GM21381 (cell line): ENCODE data around the gene FGF8.
"Not testable (repeated sequence)": the region's sequence is repeated elsewhere in the genome, so short reads cannot be mapped to it uniquely, and the experiment has no call there.

Source experiments
- ATAC-seq: cut with Tn5 transposase; IDR thresholded peaks from one replicate; pipeline ENCODE4 v1.9.1; 2021; ENCODE audit warnings: mild to moderate bottlenecking, moderate library complexity; ENCODE audit not compliant: unreplicated experiment

FGF8 gene, protein sequence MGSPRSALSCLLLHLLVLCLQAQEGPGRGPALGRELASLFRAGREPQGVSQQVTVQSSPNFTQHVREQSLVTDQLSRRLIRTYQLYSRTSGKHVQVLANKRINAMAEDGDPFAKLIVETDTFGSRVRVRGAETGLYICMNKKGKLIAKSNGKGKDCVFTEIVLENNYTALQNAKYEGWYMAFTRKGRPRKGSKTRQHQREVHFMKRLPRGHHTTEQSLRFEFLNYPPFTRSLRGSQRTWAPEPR

DNA sequence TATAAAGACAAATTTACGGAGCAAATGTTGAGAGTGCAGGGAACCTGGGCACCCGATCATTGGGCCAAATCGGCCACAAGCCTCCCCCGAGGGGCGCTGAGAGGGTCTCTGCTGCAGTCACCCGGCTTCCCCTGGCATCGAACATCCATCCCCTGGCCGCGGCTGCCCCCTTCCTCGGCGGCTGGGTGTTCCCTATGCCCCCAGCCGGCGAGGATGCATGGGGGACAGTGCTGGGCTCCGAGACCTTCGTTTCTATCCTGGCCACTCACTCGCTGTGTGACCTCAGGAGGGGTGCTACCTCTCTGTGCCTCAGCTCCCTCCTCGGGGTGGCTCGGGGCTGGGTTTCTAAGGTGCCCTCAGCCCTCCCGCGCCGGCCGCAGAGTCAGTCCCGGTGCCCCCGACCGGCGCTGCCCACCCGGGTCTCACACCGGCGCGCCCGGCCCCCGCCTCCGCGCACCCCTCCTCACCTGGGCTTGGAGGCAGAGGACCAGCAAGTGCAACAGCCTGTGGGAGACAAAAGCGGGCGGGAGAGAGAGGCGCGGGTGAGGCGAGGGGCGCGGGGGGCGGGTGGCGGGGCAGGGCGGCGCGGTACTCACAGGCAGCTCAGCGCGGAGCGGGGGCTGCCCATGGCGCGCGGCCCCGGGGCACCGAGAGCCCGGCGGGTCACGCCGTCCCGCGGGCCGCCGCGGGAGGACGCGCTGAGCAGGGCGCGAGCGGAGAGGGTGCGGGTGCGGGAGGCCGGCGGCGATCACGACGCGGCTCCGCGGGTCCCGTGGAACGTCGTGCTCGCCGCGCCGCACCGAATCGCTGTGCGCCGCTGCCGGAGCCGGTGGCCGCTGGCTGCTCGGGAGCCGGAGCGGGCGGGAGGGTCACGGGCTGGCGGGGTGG, at the start of gene FGF8:
TSS of gene FGF8 (minus strand) at position 842 of the 888 bp plus-strand sequence. CDS start at position 628, 214 bp downstream.
- no peak for ATAC-seq

DNA sequence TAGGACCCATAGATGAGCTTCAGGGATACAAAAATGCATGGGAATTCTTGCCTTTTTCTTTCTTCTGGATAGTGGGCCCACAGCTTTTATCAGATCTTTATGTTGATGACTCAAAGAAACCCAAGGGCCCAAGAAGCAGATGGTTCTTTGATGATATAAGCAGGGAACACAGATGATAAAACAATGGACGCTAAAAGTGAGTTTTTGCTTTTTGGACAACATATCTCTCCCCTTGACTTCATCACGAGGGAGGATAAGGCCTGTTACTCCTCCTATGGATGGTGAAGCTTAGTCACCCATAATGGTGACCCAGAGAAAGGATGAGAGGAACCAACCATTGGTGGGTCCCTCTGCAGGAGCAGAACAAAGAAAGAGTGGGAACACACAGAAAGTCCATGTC, 48.8 kb upstream of the FGF8 start:
- no peak for ATAC-seq

DNA sequence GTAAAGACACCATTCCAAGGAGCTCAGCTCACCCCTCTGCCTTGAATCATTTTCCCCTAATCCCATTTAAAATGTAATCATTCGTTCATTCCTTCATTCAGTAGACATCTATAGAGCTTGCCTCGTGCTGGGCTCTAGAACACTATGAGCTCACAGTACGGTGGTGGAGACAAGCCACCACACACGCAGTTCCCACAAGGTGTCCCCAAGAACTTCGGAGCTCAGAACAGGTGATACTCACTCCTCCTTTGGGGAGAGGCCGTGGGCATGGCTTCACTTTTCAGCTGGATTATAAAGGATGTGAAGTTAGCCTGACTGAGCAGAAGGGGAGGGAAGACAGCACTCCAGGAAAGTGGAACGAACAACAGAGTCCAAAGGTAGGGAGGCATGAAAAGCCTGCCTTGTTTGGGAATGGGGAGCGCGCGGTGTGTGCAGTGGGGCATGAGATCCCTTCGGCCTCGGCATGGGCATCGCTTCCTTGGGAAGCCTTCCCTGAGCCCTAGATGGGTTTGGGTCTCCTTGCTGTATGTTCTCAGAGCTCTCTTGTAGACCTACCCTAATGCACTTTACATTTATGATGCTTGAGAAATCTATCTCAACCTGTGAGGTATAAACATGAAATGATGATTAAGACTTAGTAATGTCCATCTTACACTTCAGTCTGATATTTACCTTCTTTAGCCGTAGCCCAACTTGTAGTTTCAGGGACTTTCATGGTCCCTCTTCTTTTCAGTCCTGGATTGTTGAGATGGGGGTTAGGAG, 43.1 kb upstream of the FGF8 start:
- ATAC-seq, result peak; percentile 15

DNA sequence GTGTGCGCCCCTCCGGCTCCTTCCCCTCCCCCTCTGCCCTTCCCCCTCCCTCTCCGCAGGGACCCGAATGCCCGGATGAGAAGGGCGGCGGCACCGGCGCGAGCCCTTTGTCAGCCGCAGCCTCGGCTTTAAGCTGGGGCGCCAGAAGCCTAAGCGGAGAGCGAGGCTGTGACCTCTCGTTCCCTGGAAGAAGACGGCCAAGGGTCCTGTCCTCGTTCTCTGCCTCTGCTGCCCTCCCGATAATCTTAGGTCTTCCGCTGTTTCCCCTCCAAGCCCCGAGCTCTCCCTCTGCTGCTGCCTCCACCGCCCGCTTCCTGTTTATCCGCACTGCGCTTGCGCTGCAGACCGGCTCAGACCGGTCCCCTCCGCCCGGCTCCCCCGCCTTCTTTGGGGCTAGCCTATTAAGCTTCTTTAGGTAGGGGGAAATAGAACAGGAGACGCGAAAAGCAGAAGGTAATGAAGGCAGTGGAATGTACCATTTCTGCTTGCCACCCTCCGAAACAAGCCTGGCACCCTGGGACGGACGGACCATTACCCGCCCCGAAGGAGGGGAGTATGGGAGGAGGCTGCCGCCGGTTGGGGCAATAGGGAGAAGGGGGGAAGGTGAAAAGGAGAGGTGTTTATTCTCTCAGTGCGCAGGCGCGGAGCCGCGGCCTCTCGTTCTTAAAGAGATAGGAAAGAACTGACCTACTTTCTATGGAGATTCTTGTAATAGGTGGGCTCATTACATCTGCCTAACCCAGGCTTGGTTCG, 42.4 kb upstream of the FGF8 start, which contains the start of gene OGA:
TSS of gene OGA (minus strand) at position 326 of the 753 bp plus-strand sequence. CDS start 422 bp downstream, outside the sequence.
- peak; percentile 89 for ATAC-seq

DNA sequence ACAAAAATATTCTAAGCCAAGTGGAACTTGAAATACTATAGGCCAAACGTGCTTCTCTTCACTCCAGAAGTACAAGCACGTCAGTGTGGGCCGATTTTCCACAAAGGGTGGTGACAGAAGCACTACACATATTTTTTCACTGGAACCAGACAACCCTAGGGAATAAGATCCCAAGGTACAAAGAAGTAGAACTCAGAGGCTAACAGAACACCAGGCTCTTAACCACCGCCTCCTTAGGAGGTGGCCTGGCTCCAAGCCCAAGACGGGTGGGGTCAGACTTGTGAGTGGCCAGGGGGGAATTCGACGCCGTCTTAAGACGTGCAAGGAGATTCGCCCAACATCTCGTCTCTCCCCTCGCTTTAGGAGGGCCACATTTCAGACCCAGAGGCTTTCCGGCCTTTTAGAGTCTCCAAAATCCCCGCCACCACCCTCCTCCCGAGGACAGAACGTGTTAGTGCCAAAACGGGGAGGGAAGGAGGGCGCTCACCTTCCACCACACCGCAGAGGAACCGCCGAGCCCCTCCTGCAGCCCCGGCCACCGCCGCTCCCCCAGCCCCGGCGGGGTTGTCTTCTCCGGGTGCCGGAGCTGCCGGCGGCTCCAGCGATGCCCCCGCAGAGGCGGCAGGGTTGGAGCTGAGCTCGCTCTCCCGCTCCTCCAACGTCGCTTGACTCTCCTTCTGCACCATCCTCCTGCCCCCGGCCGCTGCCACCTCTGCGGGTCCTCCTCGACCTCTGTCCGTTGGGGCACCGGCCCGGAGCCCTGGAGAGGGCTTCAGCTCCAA, 41.6 kb upstream of the FGF8 start:
- peak; percentile 4 for ATAC-seq

DNA sequence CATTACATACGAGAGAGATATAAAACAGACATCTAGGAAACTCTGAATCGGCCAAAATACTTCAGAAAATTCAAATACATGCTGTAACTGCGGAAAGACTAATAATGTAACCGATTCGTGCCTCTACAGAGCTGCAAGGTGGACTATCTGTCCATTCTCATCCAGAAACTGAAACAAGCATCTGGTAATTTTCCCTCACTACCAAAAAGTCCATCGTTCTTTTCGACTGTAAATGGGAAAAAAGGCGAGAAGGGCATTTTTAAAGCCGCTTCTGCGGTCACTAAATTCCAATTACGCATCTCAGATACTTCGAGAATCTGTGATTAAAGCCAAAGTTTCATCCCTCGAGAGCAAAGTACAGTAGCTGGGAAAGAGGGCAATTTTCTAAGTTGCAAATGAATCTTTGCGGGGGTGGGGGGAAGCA, 41.0 kb upstream of the FGF8 start:
- no peak for ATAC-seq

DNA sequence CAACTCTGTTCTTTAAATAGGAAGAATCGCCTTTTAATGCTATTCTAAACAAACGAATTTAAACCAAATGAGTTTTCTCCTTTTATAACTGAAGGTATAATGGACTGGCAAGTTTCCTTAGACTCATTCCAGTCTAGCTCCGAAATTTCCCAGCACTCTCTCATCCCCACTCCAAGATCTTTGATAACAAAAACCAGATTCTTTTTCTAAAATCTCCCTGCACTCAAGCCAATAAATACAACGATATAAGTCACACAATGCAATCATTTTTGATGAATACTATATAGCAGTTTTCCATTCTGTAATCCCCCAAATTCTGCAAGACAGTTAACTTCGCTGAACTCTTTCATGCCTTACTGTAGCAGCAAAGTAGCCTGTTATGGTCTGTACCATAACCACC, 40.5 kb upstream of the FGF8 start:
- ATAC-seq, result no peak

DNA sequence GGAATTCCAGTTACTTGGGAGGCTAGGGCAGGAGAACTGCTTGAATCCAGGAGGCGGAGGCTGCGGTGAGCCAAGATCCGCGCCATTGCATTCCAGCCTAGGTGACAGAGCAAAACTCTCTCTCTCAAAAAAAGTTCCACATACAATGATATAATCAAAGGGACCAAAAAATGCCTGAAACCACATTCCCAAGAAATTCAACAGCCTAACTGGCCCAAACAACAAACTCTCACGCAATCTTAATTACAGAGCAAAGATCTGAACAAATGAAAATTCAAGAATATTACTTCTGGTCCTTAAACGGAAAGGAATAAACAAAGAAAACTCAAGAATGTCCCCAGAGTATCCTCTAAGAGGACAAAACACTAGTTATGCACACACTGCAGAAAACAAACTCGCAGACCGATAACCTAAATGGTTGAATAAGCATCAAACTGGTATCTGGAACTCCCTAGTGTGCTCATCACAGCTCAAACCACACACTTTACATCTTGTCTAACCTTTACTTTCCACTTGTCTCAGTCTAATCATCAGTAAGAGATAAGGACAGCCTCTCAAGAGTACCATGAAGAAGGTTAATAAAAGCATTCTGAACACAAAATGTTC, 38.7 kb upstream of the FGF8 start:
- no peak for ATAC-seq

DNA sequence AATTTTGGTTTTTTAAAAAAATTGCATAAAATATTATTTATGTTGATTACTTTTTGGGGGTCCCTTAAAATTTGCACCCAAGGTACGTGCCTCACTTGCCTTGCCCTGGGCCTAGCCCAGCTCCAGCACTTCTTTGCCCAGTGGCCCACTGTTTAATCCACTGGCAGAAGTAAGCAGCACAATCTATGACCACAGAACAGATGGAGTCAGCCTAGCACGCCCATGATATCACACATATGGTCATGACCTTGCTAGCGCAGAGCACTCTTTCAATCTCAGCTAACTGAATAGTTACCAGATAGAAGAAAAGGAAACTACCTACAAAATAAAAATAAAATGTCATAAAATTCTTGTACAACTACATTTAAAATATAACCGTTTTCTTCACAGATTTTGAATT, 36.7 kb upstream of the FGF8 start:
- ATAC-seq, result no peak

DNA sequence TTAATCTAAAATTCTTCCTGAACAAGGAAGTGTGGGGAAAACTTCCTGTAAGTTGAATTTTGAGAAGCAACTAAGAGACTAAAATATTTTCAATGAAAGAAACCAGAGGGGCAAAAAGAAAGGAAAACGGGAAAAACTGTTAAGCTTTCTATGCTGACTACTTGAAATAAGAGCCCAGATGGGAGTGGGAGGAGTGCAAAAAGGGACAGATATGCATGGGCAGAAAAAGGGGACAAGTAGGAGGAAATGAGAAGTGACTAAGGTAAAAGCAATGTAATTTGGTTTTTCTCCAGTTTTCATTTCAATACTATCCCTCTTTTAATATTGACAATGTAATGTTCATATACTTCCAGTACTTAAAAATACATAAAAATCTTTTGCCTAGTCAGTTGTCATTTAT, 31.2 kb upstream of the FGF8 start:
- no peak for ATAC-seq

DNA sequence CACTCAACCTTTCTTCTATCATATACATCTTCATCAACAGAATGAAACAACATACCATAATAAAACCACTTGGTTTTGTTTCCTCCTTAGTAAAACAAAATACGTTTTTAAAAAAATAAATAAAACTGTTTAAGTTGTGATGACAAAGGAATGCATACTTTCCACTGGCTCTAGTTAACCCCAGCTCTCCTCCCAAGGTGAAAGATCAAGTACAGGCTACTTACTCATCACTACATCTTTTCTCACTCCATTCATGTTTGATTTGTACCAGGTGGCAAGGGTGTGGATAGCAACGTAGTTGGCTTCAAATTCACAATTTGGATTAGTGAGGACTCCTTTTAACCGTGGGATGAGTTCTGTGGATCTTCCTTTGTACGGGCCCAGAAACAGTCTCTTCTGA, 27.6 kb upstream of the FGF8 start:
- ATAC-seq, result no peak

DNA sequence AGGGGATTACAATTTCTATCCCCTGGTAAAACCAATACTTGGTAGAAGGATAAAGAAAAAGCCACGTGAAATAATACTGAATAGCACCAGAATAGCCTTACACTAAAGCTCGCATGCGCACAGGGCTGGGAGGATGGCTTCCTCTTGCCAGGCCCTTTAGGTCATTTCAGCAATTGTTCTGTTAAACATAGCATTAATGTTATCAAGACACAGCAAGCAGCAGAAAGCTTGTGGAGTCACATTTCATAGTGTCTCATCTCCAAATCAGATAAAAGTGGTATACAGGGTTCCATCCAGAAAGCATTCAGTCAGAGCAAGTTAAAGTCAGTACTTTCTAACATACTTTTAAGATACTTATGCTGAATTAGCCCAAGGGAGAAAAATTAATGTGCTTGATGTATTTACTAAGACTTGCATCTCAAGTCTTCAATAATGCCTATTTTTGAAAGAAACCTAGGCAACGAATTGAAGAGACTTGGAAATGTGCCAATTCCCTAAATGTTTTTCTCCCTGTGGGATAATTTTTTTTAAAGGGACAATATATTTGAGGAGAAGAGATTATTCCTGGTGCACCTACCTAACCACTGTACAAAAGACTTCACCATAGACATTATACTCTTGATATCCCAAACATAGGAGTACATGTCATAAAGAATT, 21.6 kb upstream of the FGF8 start:
- ATAC-seq, result no peak

DNA sequence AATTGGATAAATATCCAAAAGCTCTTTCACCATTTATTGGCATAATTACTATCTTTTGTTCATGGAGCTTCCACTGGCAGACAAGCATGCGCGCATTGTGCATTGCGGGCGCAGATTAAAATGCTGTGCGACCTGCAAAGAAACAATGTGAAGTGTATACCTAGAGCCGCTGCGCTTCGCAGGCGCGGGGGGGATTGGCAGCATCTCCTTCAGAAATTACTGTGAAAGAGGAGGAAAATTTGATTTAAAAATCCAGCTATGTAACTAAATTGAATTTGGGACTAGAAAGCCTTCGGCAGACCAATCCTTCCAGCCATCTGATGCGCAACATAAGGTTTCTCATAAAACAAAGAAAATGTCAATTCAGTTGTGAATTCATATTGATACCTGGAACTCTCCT, 17.6 kb upstream of the FGF8 start:
- ATAC-seq, result no peak

DNA sequence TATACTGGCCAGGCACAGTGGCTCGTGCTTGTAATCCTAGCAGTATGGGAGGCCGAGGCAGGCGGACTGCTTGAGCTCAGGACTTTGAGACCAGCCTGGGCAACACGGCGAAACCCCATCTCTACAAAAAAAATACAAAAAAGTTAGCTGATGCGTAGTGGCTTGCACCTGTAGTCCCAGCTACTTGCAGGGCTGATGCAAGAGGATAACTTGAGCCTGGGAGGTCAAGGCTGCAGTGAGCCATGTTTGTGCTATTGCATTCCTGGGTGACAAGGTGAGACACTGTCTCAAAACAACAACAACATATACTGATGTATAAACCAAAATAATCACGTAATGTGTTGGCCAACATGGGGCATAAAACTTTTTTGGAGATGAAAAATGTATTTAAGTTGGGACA, 13.8 kb upstream of the FGF8 start:
- ATAC-seq, result no peak

DNA sequence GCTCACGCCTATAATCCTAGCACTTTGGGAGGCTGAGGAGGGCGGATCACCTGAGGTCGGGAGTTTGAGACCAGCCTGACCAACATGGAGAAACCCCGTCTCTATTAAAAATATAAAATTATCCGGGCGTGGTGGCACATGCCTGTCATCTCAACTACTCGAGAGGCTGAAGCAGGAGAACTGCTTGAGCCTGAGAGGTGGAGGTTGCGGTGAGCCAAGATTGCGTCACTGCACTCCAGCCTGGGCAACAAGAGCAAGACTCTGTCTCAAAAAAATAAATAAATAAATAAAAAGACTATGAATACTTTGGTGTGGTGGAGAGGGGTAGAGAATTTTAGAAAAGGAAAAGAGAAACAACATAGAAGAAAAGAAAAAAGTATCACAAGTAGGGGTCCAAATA, 13.3 kb upstream of the FGF8 start:
- not testable (repeated sequence) for ATAC-seq

DNA sequence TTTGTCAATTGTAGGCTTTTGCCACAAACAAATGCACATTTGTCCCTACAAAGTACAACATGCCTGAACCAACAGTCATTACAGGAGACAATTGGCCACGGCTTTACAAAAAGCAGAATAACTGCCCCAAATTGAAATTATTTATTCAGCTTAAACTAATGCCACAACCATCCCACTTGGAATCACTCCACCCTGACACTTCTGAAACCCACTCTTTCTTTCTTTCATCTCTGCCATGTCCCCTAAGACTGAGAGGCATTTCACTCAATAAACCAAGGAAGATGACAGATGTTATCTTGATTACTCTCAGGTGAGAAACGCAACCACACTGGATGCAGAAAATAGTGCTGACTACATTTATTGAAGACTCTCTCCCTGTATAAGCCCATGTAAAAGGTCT, 9.9 kb upstream of the FGF8 start:
- ATAC-seq, result no peak

DNA sequence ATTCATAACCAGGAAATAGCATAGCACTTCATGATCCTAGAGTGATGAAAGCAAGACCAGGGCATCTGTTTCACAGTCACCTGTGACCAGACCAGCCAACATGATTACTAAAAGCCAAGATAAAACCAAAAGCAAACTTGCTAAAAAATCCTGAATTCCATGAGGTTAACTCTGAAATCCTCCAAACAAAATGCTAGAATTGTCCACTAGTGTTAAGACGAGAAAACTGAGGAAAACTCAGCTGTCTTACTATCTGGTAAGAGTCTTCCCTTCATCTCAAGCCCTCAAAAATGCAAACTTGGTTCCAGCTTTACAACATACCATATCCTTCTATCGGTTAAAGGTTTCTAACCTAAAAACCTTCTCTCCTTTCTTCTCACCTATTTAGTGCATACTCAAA, 8.6 kb upstream of the FGF8 start:
- ATAC-seq, result no peak

DNA sequence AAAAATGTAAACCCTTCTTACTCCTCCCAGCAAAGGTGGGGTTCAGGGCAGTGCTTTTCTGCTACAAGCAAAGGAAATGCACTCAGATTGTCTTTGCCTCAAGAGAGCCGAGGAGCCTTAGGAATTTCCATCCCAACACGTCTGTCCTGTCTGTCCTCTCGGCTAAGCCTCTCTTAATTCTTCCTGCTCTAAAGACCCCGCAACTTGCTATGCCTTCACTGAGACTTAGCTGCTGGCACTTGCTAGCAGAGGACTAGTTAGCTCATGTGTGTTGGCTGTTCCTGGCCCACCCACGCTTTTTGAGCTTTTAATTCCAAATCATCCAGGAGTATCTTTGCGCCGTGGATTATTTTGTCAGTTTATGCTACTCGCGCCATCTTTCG, 7.8 kb upstream of the FGF8 start:
- no peak for ATAC-seq
